HEK293T (cell line): ENCODE results near the gene RAN.

Experiments
- BHLHE40 ChIP-seq: fragments of 450-650 bp; IDR thresholded peaks from 2 replicates; pipeline ENCODE4 v1.6.1; 2016; ENCODE audit warnings: mild to moderate bottlenecking, moderate library complexity, borderline replicate concordance
- CTBP1 ChIP-seq: fragments of 450-650 bp; IDR thresholded peaks from 2 replicates; pipeline ENCODE4 v1.6.1; 2016; ENCODE audit warnings: borderline replicate concordance
- ELF4 ChIP-seq: fragments of 450-650 bp; IDR thresholded peaks from 2 replicates; pipeline ENCODE4 v1.6.1; 2017; ENCODE audit warnings: antibody characterized with exemption
- FOXK2 ChIP-seq: fragments of 450-650 bp; IDR thresholded peaks from 2 replicates; pipeline ENCODE4 v1.6.1; 2016; ENCODE audit warnings: mild to moderate bottlenecking
- FOXM1 ChIP-seq: fragments of 450-650 bp; IDR thresholded peaks from 2 replicates; pipeline ENCODE4 v1.6.1; 2017; ENCODE audit warnings: mild to moderate bottlenecking, borderline replicate concordance
- LEF1 ChIP-seq: fragments of 450-650 bp; IDR thresholded peaks from 2 replicates; pipeline ENCODE4 v1.6.1; 2017; ENCODE audit warnings: mild to moderate bottlenecking, borderline replicate concordance
- NFRKB ChIP-seq: fragments of 450-650 bp; IDR thresholded peaks from 2 replicates; pipeline ENCODE4 v1.6.1; 2016; ENCODE audit warnings: mild to moderate bottlenecking, moderate library complexity
- SP1 ChIP-seq: fragments of 450-650 bp; IDR thresholded peaks from 2 replicates; pipeline ENCODE4 v1.6.1; 2017
- SUZ12 ChIP-seq: fragments of 450-650 bp; IDR thresholded peaks from 2 replicates; pipeline ENCODE4 v1.6.1; 2016; ENCODE audit warnings: mild to moderate bottlenecking
- TARDBP ChIP-seq: fragments of 450-650 bp; IDR thresholded peaks from 2 replicates; pipeline ENCODE4 v1.6.1; 2016
- ZNF384 ChIP-seq: fragments of 450-650 bp; IDR thresholded peaks from 2 replicates; pipeline ENCODE4 v1.6.1; 2016
- TF ChIP-seq, protein P1 (sequence below): fragments of 450-650 bp; IDR thresholded peaks from 2 replicates; pipeline ENCODE4 v1.6.1; 2016

DNA sequence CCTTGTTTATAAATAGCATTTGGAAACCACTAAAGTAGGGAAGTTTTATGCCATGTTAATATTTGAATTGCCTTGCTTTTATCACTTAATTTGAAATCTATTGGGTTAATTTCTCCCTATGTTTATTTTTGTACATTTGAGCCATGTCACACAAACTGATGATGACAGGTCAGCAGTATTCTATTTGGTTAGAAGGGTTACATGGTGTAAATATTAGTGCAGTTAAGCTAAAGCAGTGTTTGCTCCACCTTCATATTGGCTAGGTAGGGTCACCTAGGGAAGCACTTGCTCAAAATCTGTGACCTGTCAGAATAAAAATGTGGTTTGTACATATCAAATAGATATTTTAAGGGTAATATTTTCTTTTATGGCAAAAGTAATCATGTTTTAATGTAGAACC is 4.4 kb downstream of the RAN start:
- TF ChIP-seq TARDBP (no peak), ELF4 (no peak), BHLHE40 (no peak), LEF1 (no peak), SP1 (no peak), SUZ12 (no peak), FOXM1 (no peak), ZNF384 (no peak), NFRKB (no peak), FOXK2 (no peak), CTBP1 (no peak)
- TF ChIP-seq, protein P1, sequence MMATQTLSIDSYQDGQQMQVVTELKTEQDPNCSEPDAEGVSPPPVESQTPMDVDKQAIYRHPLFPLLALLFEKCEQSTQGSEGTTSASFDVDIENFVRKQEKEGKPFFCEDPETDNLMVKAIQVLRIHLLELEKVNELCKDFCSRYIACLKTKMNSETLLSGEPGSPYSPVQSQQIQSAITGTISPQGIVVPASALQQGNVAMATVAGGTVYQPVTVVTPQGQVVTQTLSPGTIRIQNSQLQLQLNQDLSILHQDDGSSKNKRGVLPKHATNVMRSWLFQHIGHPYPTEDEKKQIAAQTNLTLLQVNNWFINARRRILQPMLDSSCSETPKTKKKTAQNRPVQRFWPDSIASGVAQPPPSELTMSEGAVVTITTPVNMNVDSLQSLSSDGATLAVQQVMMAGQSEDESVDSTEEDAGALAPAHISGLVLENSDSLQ: no peak
